ENCODE measurements around the gene BTD. TPM values are rescaled to one million over a fixed set of nuclear protein-coding genes. Genes with fewer than 3 reads are reported as not detected.

BTD gene
- total and polyA plus RNA-seq, 2 experiments from 2014 or later: 17.8 to 20.0 TPM

DNA sequence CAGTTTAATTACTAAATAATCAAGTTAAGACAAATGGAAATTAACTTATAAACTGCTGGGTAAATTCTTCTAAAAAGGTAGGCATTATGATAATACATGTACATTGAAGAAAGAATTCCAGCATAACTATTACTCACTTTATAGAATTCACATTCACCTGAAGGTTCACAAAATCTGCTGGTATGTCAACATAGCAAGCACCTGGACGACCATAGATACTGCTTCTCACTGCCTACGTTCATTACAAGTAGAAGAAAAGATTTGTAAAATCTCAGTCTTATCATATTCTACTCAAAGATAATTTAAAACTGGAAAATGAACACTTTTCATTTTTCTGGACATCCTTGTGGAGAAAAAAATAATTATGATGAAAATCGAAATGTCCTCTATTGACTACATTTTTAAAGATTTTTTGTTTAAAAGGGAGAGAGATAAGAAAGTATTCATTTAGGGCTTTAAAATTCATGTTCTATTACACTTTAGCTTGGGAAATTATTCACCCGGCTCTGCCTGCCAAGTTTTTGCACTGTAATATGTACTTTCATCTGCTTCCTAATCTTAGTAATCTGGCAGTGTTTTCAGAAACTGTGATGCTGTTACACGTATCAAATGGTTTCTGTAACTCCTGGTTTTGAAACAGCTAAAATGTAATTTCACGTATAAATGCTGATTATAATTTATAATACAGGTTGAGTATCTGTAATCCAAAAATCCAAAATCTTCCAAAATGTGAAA is 16.3 kb upstream of the BTD start:
- TF ChIP-seq, protein P1, sequence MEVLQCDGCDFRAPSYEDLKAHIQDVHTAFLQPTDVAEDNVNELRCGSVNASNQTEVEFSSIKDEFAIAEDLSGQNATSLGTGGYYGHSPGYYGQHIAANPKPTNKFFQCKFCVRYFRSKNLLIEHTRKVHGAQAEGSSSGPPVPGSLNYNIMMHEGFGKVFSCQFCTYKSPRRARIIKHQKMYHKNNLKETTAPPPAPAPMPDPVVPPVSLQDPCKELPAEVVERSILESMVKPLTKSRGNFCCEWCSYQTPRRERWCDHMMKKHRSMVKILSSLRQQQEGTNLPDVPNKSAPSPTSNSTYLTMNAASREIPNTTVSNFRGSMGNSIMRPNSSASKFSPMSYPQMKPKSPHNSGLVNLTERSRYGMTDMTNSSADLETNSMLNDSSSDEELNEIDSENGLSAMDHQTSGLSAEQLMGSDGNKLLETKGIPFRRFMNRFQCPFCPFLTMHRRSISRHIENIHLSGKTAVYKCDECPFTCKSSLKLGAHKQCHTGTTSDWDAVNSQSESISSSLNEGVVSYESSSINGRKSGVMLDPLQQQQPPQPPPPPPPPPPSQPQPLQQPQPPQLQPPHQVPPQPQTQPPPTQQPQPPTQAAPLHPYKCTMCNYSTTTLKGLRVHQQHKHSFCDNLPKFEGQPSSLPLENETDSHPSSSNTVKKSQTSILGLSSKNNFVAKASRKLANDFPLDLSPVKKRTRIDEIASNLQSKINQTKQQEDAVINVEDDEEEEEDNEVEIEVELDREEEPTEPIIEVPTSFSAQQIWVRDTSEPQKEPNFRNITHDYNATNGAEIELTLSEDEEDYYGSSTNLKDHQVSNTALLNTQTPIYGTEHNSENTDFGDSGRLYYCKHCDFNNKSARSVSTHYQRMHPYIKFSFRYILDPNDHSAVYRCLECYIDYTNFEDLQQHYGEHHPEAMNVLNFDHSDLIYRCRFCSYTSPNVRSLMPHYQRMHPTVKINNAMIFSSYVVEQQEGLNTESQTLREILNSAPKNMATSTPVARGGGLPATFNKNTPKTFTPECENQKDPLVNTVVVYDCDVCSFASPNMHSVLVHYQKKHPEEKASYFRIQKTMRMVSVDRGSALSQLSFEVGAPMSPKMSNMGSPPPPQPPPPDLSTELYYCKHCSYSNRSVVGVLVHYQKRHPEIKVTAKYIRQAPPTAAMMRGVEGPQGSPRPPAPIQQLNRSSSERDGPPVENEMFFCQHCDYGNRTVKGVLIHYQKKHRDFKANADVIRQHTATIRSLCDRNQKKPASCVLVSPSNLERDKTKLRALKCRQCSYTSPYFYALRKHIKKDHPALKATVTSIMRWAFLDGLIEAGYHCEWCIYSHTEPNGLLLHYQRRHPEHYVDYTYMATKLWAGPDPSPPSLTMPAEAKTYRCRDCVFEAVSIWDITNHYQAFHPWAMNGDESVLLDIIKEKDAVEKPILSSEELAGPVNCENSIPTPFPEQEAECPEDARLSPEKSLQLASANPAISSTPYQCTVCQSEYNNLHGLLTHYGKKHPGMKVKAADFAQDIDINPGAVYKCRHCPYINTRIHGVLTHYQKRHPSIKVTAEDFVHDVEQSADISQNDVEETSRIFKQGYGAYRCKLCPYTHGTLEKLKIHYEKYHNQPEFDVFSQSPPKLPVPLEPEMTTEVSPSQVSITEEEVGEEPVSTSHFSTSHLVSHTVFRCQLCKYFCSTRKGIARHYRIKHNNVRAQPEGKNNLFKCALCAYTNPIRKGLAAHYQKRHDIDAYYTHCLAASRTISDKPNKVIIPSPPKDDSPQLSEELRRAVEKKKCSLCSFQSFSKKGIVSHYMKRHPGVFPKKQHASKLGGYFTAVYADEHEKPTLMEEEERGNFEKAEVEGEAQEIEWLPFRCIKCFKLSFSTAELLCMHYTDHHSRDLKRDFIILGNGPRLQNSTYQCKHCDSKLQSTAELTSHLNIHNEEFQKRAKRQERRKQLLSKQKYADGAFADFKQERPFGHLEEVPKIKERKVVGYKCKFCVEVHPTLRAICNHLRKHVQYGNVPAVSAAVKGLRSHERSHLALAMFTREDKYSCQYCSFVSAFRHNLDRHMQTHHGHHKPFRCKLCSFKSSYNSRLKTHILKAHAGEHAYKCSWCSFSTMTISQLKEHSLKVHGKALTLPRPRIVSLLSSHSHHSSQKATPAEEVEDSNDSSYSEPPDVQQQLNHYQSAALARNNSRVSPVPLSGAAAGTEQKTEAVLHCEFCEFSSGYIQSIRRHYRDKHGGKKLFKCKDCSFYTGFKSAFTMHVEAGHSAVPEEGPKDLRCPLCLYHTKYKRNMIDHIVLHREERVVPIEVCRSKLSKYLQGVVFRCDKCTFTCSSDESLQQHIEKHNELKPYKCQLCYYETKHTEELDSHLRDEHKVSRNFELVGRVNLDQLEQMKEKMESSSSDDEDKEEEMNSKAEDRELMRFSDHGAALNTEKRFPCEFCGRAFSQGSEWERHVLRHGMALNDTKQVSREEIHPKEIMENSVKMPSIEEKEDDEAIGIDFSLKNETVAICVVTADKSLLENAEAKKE (CRISPR knock-in tag; IDR thresholded peaks at IDR 0.05): no peak
- TF ChIP-seq, protein P2, sequence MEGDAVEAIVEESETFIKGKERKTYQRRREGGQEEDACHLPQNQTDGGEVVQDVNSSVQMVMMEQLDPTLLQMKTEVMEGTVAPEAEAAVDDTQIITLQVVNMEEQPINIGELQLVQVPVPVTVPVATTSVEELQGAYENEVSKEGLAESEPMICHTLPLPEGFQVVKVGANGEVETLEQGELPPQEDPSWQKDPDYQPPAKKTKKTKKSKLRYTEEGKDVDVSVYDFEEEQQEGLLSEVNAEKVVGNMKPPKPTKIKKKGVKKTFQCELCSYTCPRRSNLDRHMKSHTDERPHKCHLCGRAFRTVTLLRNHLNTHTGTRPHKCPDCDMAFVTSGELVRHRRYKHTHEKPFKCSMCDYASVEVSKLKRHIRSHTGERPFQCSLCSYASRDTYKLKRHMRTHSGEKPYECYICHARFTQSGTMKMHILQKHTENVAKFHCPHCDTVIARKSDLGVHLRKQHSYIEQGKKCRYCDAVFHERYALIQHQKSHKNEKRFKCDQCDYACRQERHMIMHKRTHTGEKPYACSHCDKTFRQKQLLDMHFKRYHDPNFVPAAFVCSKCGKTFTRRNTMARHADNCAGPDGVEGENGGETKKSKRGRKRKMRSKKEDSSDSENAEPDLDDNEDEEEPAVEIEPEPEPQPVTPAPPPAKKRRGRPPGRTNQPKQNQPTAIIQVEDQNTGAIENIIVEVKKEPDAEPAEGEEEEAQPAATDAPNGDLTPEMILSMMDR (conservative IDR thresholded peaks at IDR 0.05; ENCODE audit: low read depth in 2 of 2): no peak
- TF ChIP-seq POLR2AphosphoS5 (IDR thresholded peaks at IDR 0.05; ENCODE audit: low read depth): no peak

More for the DNA sequence above, 16.3 kb upstream of the BTD start:
- Mint-ChIP-seq H3K4me1 (no peaks in the 10 kb centered on the region), H3K36me3 (ENCODE audit: low read depth) (peaks cover 47% of the 10 kb centered on the region; the same call in 2 of the 3 replicates), H3K27ac (no peak overlapping the region), H3K4me3 (no peak overlapping the region), H3K27me3 (ENCODE audit: insufficient read depth, low read depth, poor library complexity) (no peaks in the 10 kb centered on the region), H3K9me3 (no peaks in the 10 kb centered on the region)
- Histone ChIP-seq H3F3A (replicated peaks; ENCODE audit: low read depth) (no peaks in the 10 kb centered on the region), H4K20me1 (replicated peaks; ENCODE audit: insufficient read depth) (no peaks in the 10 kb centered on the region), H3K9me2 (ENCODE audit: insufficient read depth) (no peaks in the 10 kb centered on the region), H3K27me3 (ENCODE audit: insufficient read depth) (no peaks in the 10 kb centered on the region), H3K79me2 (replicated peaks; ENCODE audit: insufficient read depth) (no peaks in the 10 kb centered on the region), H3K4me2 (no peak overlapping the region), H3K4me1 (ENCODE audit: insufficient read depth) (no peaks in the 10 kb centered on the region), H2AFZ (no peak overlapping the region), H3K4me3 (no peak overlapping the region), H3K27ac (ENCODE audit: low read depth) (no peak overlapping the region), H3K36me3 (ENCODE audit: insufficient read depth) (peaks cover 31% of the 10 kb centered on the region)
- ATAC-seq (no peak), DNase-seq (ENCODE audit: low spot score) (no peak)
